A204.1 (cell line): ENCODE results near the gene USP40.

Experiments
- FAIRE-seq: peaks from 2 replicates; lab custom pipeline; 2012; peaks lifted over from hg19 to GRCh38; lab: Jason Lieb, UNC

Gene USP40

GRCh38 chr2:233497692-233498091 is 68.9 kb downstream of the USP40 start:
- FAIRE-seq = no peak

GRCh38 chr2:233495503-233496496 is 70.8 kb downstream of the USP40 start:
- FAIRE-seq = peak; percentile 48

GRCh38 chr2:233492751-233493150 is 73.8 kb downstream of the USP40 start:
- no peak for FAIRE-seq

- no peak for FAIRE-seq
Observed at GRCh38 chr2:233492078-233492477, 74.5 kb downstream of the USP40 start.

- no peak for FAIRE-seq
Observed at GRCh38 chr2:233491326-233491725, 75.3 kb downstream of the USP40 start.

GRCh38 chr2:233490831-233491230 is 75.8 kb downstream of the USP40 start:
- no peak for FAIRE-seq

- FAIRE-seq = no peak
Observed at GRCh38 chr2:233489666-233490065, 76.9 kb downstream of the USP40 start.

GRCh38 chr2:233489143-233489542 is 77.4 kb downstream of the USP40 start:
- no peak for FAIRE-seq

- FAIRE-seq = no peak
Observed at GRCh38 chr2:233487748-233488345, 78.7 kb downstream of the USP40 start.

GRCh38 chr2:233486778-233487552 is 79.6 kb downstream of the USP40 start:
- no peak for FAIRE-seq

GRCh38 chr2:233486357-233486756 is 80.2 kb downstream of the USP40 start:
- FAIRE-seq = no peak

GRCh38 chr2:233485726-233486125 is 80.9 kb downstream of the USP40 start:
- no peak for FAIRE-seq

- FAIRE-seq = no peak
Observed at GRCh38 chr2:233482616-233483015, 84.0 kb downstream of the USP40 start.

- no peak for FAIRE-seq
Observed at GRCh38 chr2:233481368-233482142, 85.0 kb downstream of the USP40 start.

GRCh38 chr2:233480490-233481202 is 85.9 kb downstream of the USP40 start:
- FAIRE-seq = no peak

GRCh38 chr2:233479616-233480489 is 86.7 kb downstream of the USP40 start:
- no peak for FAIRE-seq

- FAIRE-seq = no peak
Observed at GRCh38 chr2:233477548-233478433, 88.8 kb downstream of the USP40 start.

- no peak for FAIRE-seq
Observed at GRCh38 chr2:233476651-233477547, 89.7 kb downstream of the USP40 start.
